NCI-H2196 treated with DMSO at 0.1 percent for 48 hours (cell line): ENCODE data around the gene GATD1.

Experiments used
- DNase-seq: peaks from one replicate; lab custom pipeline; 2025; ENCODE audit not compliant: unreplicated experiment; lab: John Stamatoyannopoulos, UW

The GATD1 gene, protein sequence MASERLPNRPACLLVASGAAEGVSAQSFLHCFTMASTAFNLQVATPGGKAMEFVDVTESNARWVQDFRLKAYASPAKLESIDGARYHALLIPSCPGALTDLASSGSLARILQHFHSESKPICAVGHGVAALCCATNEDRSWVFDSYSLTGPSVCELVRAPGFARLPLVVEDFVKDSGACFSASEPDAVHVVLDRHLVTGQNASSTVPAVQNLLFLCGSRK

DNA sequence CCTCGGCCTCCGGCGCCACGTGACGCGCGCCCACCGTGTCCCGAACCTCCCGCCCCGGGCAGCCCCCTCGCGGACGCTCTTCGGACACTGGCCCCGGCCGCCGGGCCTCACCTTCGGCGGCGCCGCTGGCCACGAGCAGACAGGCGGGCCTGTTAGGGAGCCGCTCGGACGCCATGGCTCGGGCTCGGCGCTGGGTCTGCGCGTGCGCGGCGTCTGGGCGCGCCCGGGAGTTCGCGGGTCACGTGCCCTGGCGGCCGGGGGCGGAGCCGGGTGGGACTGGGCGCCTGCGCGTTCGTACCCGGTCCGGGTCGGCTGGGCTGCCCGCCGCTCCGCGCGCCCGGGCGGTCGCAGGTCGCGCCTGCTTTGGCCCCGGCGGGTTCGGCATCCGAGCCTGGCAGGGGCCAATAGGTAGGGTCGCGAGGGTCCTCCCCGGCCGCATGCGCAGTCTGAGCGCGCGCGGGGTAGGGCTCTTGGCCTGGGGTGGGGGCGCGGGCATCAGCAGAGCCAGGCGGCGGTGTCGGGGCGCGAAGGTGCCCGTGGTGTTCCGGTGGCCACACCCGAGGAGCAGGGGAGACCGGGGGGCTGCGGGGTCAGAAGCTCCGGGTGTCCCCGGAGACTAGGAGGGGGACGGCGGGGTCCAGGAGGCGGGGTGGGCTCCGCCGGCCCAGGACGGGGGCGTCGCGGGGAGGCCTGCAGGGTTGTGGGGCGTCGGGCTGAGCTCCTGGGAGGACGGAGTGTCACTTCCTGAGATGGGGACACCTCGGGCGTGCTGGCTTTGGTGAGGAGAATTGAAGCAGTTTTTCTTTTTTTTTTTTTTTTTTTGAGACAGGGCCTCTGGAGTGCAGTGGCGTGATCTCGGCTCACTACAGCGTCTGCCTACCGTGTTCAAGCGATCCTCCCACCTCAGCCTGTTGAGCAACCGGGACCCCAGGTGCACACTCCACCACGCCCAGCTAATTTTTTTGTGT lies at the start of gene GATD1:
TSS of gene GATD1 (minus strand) at position 200 of the 968 bp plus-strand sequence. CDS start at position 175, 25 bp downstream.
- peak; percentile 72 for DNase-seq

DNA sequence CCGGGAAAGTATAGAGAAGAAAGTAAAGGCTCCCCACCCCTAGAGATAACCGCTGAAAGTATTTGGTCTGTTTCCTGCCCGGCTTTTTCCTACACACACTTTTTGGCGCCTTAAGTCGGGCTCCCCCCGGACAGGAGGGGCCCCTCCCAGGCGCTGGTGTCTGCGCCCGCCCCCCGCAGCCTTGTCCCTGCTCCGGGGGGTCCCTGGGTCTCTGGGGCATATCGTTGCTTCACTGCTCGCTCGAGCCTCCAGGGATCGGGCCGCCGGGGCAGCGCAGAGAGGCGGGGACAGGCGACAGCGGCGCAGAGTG lies 49.5 kb upstream of the GATD1 start:
- DNase-seq = no peak

DNA sequence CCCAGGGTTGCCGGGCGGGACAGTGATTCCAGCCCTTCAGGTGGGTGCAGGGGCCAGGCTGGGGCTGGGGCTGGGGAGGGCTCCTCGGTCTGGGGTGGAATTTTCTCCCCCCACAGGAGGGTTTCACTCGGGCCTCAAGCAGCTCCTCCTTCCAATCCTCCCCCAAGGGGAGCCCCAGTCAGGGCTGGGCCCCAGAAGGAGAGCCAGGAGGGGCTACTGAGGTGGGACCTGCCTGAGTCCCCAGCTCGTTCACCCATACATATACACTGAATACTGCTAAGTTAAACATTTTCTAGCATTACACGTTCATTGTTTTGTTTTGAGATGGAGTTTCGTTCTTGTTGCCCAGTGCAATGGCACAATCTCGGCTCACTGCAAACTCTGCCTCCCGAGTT lies 48.9 kb upstream of the GATD1 start:
- no peak for DNase-seq

DNA sequence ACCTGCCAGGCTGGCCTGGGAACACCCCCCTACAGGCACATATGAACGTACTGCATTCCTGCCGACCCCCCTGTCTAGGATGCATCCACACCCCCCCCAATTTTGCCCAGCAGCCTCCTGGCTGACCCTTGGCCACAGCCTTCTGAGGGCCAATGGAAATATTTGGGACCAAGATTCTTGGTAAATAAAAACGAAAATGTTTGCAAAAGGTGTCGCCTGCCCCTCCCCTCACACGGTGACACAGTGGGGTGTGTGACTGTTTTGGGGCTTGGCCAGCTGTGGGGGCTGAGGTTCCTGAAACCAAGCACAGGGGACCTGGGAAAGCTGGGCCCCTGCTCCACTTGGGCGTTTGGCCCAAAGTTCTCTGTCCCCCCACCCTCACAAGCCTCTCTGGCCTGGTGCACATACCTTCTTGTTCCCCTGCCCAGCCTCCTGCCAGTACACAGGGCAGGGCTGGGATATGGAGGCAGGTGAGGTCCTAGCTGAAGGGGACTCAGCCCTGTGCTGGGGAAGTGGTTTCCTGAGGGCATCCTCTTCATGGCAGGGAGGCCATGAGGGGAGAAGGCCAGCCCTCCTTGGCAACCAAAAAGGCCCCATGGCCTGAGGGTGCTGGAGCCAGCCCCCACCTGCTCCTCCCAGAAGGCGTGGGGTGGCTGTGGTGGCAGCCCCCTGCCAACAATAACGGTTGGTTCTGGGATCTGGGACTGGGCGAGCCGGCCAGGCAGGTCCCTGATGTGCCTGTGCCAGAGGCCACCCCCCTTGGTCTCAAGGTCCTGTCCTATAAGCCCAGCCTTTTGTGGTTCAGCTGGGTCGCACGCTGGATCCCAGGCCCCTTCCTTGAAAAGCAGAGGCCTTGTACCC lies 48.3 kb upstream of the GATD1 start:
- no peak for DNase-seq

DNA sequence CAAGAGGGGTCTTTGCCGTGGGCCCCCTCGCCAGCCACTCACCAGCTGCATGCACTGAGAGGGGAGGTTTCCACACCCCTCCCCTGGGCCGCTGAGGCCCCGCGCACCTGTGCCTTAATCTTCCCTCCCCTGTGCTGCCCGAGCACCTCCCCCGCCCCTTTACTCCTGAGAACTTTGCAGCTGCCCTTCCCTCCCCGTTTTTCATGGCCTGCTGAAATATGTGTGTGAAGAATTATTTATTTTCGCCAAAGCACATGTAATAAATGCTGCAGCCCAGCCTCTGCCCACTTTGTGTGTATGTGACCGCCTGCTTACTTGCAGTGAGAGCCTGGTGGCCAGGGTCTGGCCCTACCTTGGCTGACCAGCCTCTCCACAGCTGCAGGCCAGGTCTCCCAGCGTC lies 47.7 kb upstream of the GATD1 start:
- DNase-seq = peak; percentile 34

DNA sequence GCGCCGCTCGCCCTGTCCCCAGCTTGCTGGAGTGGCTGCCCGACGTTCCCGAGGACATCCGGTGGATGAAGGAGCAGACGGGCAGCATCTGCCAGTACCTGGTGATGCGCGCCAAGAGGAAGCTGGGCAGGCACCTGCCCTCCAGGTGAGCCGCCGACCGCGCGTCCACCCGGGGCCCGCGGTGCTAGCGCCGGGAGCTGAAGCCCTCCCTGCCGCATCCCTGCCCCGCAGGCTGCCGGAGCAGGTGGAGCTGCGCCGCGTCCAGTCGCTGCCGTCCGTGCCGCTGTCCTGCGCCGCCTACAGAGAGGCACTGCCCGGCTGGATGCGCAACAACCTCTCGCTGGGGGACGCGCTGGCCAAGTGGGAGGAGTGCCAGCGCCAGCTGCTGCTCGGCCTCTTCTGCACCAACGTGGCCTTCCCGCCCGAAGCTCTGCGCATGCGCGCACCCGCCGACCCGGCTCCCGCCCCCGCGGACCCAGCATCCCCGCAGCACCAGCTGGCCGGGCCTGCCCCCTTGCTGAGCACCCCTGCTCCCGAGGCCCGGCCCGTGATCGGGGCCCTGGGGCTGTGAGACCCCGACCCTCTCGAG lies 47.1 kb upstream of the GATD1 start:
- peak; percentile 57 for DNase-seq

DNA sequence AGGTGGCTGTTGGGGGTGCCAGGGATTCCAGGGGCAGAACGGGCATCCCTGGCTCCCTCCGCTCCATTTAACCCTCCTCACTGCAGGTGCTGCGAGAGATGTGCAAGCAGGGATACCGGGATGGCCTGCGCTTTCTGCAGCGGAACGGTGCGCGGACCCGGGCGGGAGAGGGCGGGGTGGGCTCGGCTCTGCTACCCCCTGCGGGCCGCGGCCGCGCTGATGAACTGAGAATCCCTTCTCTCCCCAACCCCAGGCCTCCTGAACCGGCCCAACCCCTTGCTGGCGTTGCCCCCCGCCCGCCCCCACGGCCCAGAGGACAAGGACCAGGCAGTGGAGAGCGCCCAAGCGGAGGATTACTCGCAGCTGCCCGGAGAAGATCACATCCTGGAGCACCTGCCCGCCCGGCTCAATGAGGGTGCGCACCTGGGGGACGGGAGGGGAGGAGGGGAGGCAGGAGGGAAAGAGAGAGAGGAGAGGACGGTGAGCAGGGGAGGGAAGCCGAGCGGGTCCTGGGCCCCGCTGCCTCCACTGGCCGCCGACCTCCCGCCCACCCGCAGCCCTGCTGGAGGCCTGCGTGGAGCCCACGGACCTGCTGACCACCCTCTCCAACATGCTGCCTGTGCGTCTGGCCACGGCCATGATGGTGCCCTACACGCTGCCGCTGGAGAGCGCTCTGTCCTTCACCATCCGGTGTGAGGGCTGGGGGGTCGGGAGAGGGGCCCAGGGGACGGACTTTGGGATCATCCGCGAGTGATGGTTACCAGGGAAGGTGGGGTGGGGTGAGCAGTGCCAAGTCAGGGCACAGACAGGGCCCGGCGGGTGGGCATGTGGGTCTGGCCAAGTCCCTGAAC lies 46.4 kb upstream of the GATD1 start:
- DNase-seq = no peak

DNA sequence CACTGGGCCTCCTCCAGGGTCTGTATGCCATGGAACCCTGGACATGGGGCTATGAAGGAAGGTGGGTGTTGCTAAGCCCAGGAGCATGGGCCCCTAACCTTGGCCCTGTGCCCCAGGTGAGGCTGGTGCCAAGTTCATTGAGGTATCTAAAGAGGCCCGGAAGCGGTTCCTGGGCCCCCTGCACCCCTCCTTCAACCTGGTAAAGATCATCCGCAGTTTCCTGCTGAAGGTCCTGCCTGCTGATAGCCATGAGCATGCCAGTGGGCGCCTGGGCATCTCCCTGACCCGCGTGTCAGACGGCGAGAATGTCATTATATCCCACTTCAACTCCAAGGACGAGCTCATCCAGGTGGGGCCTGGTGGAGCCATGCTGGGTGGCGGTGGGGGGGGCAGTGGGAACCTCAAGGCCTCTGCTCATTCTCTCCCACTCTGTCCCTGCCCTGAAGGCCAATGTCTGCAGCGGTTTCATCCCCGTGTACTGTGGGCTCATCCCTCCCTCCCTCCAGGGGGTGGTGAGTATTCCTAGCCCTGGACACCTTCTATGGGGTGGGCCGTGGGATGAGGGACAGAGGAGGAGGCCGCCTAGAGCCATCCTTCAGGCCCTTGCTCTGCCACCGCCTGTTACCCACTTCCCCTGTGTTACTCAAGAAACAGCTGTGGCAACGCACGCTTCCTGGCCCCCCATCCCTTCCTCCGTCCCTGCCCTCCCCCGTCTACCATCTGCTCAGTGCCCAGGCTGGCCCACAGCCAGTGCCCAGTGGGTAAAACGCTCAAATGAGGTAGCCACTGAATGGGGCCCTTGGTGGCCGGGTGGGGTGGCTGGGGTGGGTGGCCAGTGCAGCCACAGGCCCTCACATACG lies 44.5 kb upstream of the GATD1 start:
- no peak for DNase-seq

DNA sequence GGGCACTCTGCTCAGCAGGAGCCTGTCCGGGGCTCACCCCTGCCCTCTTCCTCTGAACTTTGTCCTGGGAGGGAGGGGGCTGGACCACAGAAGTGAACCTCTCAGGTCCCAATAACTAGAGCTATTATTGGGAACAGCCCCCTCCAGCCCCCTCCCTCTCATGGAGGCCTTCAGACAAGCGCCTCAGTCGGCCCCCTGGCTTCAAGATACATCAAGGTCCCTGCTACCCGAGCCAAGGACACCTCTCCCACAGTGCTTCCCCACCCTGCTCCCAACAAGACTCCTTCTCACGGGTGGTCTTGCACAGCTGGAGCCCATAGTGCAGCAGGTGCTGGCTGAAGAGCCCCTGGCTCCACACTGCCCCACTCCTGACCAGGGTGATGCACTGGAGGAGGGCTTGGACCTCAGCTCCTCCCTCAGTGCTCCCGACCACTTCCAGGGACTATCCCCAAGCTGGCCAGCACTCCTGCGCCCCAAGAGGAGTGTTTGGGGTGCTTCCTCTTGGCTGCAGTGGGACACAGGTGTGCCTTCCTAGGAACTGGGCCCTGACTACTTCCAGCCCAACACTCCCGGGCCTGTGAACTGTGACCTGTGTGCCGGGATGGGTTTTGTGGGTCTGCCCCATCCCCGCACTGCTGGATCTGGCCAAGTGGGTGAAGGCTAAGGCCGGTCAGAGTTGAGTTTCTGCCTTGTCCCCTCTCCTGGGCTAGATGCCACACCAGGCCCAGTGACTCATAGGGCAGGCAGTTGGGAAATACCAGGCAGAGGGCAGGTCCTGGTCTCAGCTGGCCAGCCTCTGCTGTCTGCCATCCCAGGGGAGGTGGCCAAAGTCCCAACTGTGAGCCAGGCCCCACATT lies 43.6 kb upstream of the GATD1 start:
- peak; percentile 20 for DNase-seq

DNA sequence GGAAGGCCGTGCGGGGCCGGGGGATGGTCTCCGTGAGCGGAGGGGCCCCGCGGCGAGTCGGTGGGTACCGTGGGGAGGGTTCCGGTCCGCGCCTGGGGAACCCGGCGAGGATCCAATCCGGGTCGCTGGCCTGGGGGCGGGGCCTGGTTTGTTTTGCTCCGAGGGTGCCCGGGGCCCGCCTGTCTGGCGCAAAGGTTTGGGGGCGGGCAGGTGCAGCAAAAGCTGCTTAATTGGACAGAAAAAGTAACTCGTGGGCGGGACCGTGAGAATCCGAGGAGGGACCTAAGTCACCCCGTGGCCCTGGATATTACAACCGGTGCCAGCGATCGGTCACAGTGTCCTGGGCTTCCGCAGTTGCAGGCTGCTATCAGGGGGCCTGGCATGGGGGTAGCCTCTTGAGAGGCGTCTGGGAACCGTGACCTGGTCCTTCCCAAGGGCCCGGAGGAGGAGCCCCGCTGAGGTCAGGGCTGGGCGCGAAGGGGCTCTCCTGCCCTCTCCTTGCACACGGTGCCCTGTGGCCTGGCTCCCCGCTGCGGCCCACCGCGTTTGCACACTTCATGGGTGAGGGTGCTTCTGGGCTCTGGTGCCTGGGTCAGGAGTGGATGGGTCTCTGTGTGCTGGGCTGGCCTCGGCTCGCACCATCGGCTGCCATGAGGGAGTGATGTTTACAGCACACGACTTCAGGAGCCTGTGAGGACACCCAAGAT lies 42.8 kb upstream of the GATD1 start:
- DNase-seq = peak; percentile 76

DNA sequence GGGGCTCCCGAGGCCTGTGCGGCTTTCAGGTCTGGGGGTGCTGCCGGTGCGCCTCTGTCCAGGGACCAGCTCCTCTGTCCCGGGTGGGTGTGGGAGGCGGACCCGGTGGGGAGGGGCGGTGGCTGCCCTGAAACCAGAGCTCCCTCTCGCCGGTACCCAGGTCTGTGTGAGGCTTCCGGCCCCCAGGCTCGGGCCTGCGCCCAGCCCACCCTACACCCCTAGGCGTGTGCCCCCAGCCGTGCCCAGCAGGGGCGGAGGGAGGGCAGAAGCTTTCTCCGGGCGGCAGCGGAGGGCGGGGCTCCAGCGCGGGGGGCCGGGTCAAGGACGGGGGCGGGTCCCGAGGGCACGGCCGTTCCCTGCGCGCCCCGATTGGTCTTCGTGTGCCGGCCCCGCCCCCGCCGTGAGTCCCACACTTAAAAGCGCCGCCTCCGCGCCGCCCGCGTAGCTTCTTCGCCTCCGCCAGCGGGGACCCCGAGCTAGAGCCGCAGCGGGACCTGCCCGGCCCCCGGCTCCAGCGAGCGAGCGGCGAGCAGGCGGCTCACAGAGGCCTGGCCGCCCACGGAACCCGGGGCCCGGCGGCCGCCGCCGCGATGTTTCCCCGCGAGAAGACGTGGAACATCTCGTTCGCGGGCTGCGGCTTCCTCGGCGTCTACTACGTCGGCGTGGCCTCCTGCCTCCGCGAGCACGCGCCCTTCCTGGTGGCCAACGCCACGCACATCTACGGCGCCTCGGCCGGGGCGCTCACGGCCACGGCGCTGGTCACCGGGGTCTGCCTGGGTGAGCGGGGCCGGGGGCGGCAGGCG lies 42.0 kb upstream of the GATD1 start:
- peak; percentile 83 for DNase-seq

DNA sequence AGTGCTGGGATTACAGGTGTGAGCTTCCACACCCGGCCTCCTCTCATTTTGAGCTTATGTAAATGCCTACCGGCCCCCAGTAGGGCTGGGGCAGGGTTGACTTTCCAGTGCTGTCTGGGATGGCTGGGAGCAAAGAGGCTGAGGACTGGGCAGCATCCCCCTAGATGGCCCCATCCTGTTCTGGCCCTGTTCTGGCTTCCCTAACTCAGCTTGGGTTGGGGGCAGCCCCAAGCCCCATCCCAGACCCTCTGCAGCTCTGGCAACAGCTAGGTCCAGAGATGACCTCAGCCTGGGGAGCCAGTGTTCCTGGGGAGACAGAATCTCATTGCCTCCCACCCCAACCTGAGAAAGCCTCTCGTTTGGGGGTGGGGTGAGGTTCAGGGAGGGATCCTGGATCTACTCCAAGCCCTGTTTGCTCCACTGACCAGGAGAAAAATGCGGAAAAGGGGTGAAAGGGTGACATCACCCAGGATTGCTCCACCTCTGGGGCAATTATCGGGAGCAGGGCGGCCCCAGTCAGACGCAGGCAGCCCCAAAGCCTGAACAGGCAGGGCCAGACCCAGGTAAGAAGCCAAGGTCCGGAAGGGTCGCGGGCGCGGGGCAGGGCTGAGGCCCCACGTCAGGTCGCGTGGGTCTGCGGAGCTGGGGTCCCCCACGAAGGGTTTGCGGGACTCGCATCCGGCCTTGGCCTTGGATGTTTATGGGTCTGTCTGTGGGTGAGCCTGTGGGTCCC lies 41.3 kb upstream of the GATD1 start, which contains the start of gene PNPLA2:
TSS of gene PNPLA2 (plus strand) at position 519 of the 733 bp plus-strand sequence. CDS start 805 bp downstream, outside the sequence.
- no peak for DNase-seq

DNA sequence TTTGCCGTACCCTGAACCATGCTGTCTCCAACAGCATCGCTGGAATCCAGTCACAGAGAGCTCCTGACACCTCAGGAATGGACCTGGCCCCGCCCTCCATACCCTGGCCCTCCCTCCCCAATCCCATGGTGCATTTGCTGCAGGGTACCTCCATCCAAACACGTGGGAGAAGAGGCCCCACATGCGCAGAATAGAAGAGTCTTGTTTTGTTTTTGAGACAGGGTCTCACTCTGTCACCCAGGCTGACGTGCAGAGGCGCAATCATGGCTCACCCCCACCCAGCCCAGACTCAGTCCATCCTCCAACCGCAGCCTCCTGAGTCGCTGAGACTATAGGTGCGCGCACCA lies 39.1 kb upstream of the GATD1 start:
- no peak for DNase-seq

DNA sequence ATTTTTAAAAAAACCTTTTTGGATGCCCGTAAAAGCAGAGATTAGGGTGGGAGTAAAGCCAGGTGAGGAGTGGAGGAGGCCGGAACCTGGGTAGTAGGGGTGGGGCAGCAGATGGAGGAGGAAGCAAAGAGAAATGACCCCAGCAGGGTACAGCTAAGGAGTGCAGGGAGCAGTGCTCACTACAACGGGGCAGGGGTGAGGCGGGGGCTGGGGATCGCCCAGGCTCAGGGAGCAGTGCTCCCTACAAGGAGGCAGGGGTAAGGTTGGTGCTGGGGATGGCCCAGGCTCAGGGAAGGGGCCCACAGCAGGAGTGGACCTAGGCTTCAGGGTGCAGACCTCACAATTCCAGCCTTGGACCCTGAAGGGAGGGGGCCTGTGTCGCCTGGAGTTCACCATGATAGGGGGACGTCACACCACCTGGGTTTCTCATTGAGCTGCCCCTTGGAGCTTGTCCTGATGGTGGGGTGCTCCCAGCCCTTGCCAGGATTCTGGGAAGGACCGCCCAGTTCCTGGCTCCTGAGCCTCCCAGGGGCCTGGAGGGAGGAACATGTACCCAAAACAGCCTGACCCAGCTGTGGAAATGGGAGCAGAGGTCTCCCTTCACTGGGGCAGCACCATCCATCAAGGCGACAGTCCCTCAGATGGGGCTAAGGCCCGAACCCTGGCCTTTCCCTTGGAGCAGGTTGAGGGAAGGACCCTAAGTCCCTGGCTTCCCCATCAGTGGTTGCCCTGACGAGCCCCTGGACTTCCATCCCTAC lies 38.6 kb upstream of the GATD1 start:
- DNase-seq = no peak

DNA sequence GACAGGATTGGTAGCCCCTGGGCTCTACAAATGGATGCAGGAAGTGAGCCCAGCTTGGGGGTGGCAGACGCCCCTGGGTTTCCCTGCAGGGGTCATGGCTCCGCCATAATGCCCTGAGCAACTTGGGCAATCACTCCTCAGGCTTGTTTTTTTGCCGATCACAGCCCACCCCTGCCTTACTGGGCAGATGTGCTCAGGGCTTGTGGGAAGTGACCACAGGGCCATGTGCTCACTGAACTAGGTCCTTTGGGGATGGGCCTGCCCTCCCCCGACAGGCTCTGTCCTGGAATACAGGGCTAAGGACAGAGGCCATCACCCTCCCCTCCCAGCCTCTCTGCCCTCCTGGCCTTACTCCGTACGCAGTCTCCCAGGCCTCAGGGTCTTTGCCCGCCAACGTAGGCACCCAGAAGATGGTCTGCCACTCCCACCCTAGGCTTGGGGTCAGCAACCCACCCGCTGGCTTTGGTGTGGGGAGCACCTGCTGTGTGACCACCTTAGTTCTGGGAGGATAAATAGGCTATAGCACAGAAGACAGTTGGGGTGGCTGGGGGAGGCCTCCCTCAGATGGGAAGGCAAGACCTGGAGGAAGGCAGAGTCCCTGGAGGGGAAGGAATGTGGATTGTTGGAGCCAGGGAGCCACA lies 36.3 kb upstream of the GATD1 start:
- DNase-seq = no peak
